ENCODE data around the gene TAX1BP1.

GRCh38 chr7:27842851-27843250, 102.9 kb downstream of the TAX1BP1 start:
- TF ChIP-seq POLR2A (IDR thresholded peaks at IDR 0.05; ENCODE audit: low read depth, low read length) (no peak), POLR2AphosphoS5 (IDR thresholded peaks at IDR 0.05; ENCODE audit: low read depth, low read length) (no peak)

Measured in GM12892 (cell line).